Spinal cord (tissue), 10 donors: Measurements from ENCODE around the gene DERL2. TPM values are rescaled to one million over a fixed set of nuclear protein-coding genes. Genes with fewer than 3 reads are reported as not detected.

Source experiments
- DNase-seq, 6 donors: peaks; one replicate each; pipeline versions ENCODE4 v3.0.0 to v3.0.0-alpha.2; 2013 to 2015; ENCODE audit warnings: low spot score in 6 of 6, low read depth in 4 of 6
- H3K27ac ChIP-seq: one replicate; pipeline ENCODE4 v1.5.1; 2013; ENCODE audit warnings: low read depth, low read length, control low read depth
- H3K27me3 ChIP-seq: one replicate; pipeline ENCODE4 v1.6.1; 2013; ENCODE audit warnings: low read length; ENCODE audit not compliant: control insufficient read depth, insufficient read depth
- H3K36me3 ChIP-seq: one replicate; pipeline ENCODE4 v1.6.1; 2013; ENCODE audit warnings: low read length; ENCODE audit not compliant: control insufficient read depth, insufficient read depth
- H3K4me1 ChIP-seq: one replicate; pipeline ENCODE4 v1.6.1; 2013; ENCODE audit warnings: low read length; ENCODE audit not compliant: control insufficient read depth, insufficient read depth
- H3K4me3 ChIP-seq: one replicate; pipeline ENCODE4 v1.5.1; 2013; ENCODE audit warnings: low read depth, low read length, control low read depth
- H3K9me3 ChIP-seq: one replicate; pipeline ENCODE4 v1.6.1; 2013; ENCODE audit warnings: low read length; ENCODE audit not compliant: control insufficient read depth, insufficient read depth
- WGBS: methylation state at CpG from one replicate; pipeline ENCODE4 v1.1.5; 2013; ENCODE audit warnings: missing lambda C conversion rate; ENCODE audit not compliant: insufficient coverage; 5-methylcytosine and 5-hydroxymethylcytosine counted together
- polyA plus RNA-seq, 2 donors: library from polyadenylated mRNA; unstranded; fragments of 120-200 nt; gene quantifications; one replicate each; pipeline ENCODE4 v1.2.1, GENCODE V29; 2013; ENCODE audit not compliant: insufficient read length in 2 of 2
- total RNA-seq, 2 donors: library from RNA; depleted of rRNA in 1 of 2; stranded (reverse); fragments of 120-200 nt in 1 of 2; fragments of >200 nt in 1 of 2; gene quantifications; one replicate each; pipeline versions ENCODE4 v1.2.3 to v1.2.4, GENCODE V29; 2013 to 2014
- donor health status: healthy.

DERL2 gene
- total and polyA plus RNA-seq, 4 donors, result 38.3 to 65.8 (median 58.9) TPM

DNA sequence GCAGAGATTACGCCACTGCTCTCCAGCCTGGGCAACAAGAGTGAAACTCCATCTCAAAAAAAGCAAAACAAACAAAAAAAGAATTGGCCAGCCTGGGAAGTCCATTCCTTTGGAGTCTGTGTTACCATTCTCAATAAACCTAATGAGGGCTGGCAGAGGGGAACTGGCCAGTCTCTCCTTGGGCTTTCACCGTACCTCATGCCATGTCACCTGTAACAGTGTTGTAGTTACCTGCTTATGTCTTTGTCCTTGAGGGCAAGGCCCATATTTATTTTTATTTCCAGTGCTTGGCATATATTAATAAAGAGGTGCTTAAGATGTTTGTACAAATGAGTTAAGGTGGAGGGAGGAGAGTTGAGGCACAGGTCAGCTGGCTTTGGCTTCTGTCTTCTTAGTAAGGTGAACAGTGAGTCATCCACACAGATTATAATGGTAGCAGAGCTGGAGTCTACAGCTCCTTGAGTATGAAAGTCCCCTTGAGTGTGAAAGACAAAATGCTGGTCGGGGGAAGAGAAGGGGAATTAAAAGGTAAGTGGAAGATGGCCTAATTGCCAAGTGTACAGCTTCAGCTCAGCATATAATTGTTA, 55.5 kb downstream of the DERL2 start:
- H3K9me3 ChIP-seq, result no peaks in the 10 kb centered on the region
- WGBS, result 90% methylated on average over 2 of the region's 3 CpGs

GRCh38 chr17:5429191-5429887, 56.6 kb downstream of the DERL2 start:
- H3K27ac ChIP-seq, result no peak overlapping the region
- no peaks in the 10 kb centered on the region for H3K4me1 ChIP-seq
- no peaks in the 10 kb centered on the region for H3K9me3 ChIP-seq
- H3K4me3 ChIP-seq, result no peak overlapping the region
- DNase-seq, result no peak
- 95% methylated on average over 3 of the region's 3 CpGs for WGBS
- peaks cover 77% of the 10 kb centered on the region for H3K36me3 ChIP-seq
- no peaks in the 10 kb centered on the region for H3K27me3 ChIP-seq

More for the DNA sequence above, 55.5 kb downstream of the DERL2 start:
- H3K4me1 ChIP-seq, result no peaks in the 10 kb centered on the region
- peaks cover 81% of the 10 kb centered on the region for H3K36me3 ChIP-seq
- no peaks in the 10 kb centered on the region for H3K27me3 ChIP-seq
- no peak for DNase-seq
- no peak overlapping the region for H3K27ac ChIP-seq
- H3K4me3 ChIP-seq, result no peak overlapping the region

GRCh38 chr17:5425826-5426225, 60.2 kb downstream of the DERL2 start:
- DNase-seq, result no peak
- Histone ChIP-seq H3K27me3 (no peaks in the 10 kb centered on the region), H3K27ac (no peak overlapping the region), H3K9me3 (no peaks in the 10 kb centered on the region), H3K4me1 (peaks cover 5% of the 10 kb centered on the region), H3K4me3 (no peak overlapping the region), H3K36me3 (peaks cover 72% of the 10 kb centered on the region)
- WGBS, result 0% methylated on average over 1 of the region's 3 CpGs

DNA sequence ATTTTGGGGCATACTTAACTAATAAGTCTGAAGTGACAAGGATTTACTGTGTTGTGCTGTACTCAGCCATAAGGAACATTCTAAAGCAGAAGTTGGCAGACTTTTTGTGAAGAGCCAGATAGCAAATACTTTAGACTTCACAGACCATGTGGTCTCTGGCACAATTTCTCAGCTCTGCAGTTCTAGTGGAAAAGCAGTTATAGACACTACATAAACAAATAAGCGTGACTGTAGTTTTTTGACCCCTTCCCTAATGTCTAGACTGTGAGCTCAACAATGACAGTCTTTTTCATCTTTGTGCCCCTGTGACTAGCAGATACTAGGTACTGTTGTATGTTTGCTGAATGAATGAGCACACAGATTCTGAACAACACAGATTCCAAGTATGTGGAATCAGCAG, 61.1 kb downstream of the DERL2 start:
- Histone ChIP-seq H3K27me3 (no peaks in the 10 kb centered on the region), H3K9me3 (no peaks in the 10 kb centered on the region), H3K4me3 (no peak overlapping the region), H3K27ac (no peak overlapping the region), H3K4me1 (peaks cover 5% of the 10 kb centered on the region), H3K36me3 (peaks cover 63% of the 10 kb centered on the region)
- no CpG with 5 or more reads among the region's 1 CpG for WGBS
- no peak for DNase-seq

DNA sequence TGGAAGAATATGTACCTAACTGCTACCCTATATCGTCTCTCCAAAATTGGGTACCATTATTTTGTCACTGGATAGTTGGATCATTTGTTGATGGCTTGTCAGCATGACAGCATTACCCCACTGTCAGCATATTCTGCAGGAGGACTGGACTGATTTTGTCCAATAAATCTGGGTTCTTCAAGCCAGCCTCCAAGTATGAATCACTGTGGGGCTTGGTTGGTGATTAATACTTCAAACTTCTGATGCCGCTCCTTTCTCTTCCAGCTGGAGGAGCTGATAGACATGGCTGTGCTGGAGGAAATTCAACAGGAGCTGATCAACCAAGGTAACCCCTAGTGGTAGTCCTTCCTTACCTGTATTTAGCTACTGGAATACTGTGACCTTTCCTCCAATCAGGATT, 63.5 kb downstream of the DERL2 start:
- no peak for DNase-seq
- WGBS, result no CpG with 5 or more reads among the region's 2 CpGs
- H3K27ac ChIP-seq, result no peak overlapping the region
- H3K4me1 ChIP-seq, result peaks cover 11% of the 10 kb centered on the region
- H3K27me3 ChIP-seq, result no peaks in the 10 kb centered on the region
- H3K4me3 ChIP-seq, result no peak overlapping the region
- H3K9me3 ChIP-seq, result no peaks in the 10 kb centered on the region
- peaks cover 43% of the 10 kb centered on the region for H3K36me3 ChIP-seq

Other genes starting within 250 kb of the DERL2 start
- gene RABEP1, start 203.9 kb downstream of the DERL2 start, total RNA-seq, result 10 to 100 TPM; 72.0 to 83.7 TPM
- 100 to 1,000 TPM in 1 of 2 donors, 10 to 100 TPM in 1; 90.9 to 105 TPM for gene RABEP1, start 203.9 kb downstream of the DERL2 start, polyA plus RNA-seq
- gene NUP88, start 66.5 kb downstream of the DERL2 start, total RNA-seq, result 10 to 100 TPM; 56.5 to 86.0 TPM
- gene NUP88, start 66.5 kb downstream of the DERL2 start, polyA plus RNA-seq, result 10 to 100 TPM; 41.3 to 57.5 TPM
- 10 to 100 TPM; 50.1 to 84.3 TPM for gene RPAIN, start 66.0 kb downstream of the DERL2 start, total RNA-seq
- 100 to 1,000 TPM in 1 of 2 donors, 10 to 100 TPM in 1; 89.7 to 111 TPM for gene RPAIN, start 66.0 kb downstream of the DERL2 start, polyA plus RNA-seq
- gene C1QBP, start 47.0 kb downstream of the DERL2 start, total RNA-seq, result 100 to 1,000 TPM in 1 of 2 donors, 10 to 100 TPM in 1; 100.0 to 145 TPM
- gene C1QBP, start 47.0 kb downstream of the DERL2 start, polyA plus RNA-seq, result 100 to 1,000 TPM; 150 to 152 TPM
- 10 to 100 TPM; 10.5 to 12.9 TPM for gene DHX33, start 17.2 kb downstream of the DERL2 start, total RNA-seq
- 10 to 100 TPM; 14.3 to 16.2 TPM for gene DHX33, start 17.2 kb downstream of the DERL2 start, polyA plus RNA-seq
- gene MIS12, start 388 bp upstream of the DERL2 start, total RNA-seq, result 10 to 100 TPM; 19.4 to 27.0 TPM
- gene MIS12, start 388 bp upstream of the DERL2 start, polyA plus RNA-seq, result 10 to 100 TPM; 26.2 to 27.1 TPM
- gene NLRP1, start 98.3 kb upstream of the DERL2 start, total RNA-seq, result 100 to 1,000 TPM; 116 to 203 TPM
- gene NLRP1, start 98.3 kb upstream of the DERL2 start, polyA plus RNA-seq, result 100 to 1,000 TPM; 298 to 432 TPM